GM12878 (cell line): ENCODE results near the gene ZNF124. TPM values are rescaled to one million over a fixed set of nuclear protein-coding genes. Genes with fewer than 3 reads are reported as not detected.

Source experiments
- ATAC-seq: fragments of 200-7000 bp; cut with Tn5 transposase; 3 replicates; pipeline ENCODE4 v1.9.1; 2020; ENCODE audit warnings: mild to moderate bottlenecking, moderate library complexity
- BruUV-seq: library from RNA; stranded (reverse); fragments of 400-500 nt; replicated peaks from 2 replicates; lab custom pipeline; 2021; lab: Mats Ljungman, UMichigan
- CTCF ChIA-PET: fragments of 300-600 bp; sonication (Branson Sonifier 250); formaldehyde crosslinking; extraction: SDS; loops from one replicate; lab custom pipeline; 2021; ENCODE audit warnings: inconsistent platforms; lab: Yijun Ruan, JAX
- POLR2A ChIA-PET: fragments of 350-600 bp; formaldehyde crosslinking; extraction: SDS; loops from one replicate; lab custom pipeline; 2021; ENCODE audit warnings: inconsistent platforms; lab: Charles Lee
- RAD21 ChIA-PET: fragments of 300-600 bp; sonication (Branson Sonifier 250); formaldehyde crosslinking; loops from one replicate; lab custom pipeline; 2023; ENCODE audit warnings: antibody characterized with exemption; ENCODE audit not compliant: unreplicated experiment; lab: Charles Lee
- SMC1A ChIA-PET: fragments of 300-600 bp; sonication (Branson Sonifier 250); formaldehyde crosslinking; loops from one replicate; lab custom pipeline; 2023; ENCODE audit not compliant: unreplicated experiment, uncharacterized antibody; lab: Charles Lee
- DNase-seq: peaks from one replicate; pipeline ENCODE4 v3.0.0-alpha.2; 2011; ENCODE audit warnings: low read depth, low spot score
- FAIRE-seq: peaks from 3 replicates; lab custom pipeline; 2011; peaks lifted over from hg19 to GRCh38; lab: Jason Lieb, UNC
- H2AFZ ChIP-seq: 2 replicates; pipeline ENCODE4 v1.6.0; 2011; ENCODE audit warnings: low read depth, low read length, control low read depth; ENCODE audit not compliant: control insufficient read depth
- H3K27ac ChIP-seq: 2 replicates; pipeline ENCODE4 v1.5.1; 2011; ENCODE audit warnings: control low read depth; ENCODE audit not compliant: control insufficient read depth, insufficient read depth
- H3K27me3 ChIP-seq, 2 experiments: replicated peaks in 1 of 2; 2 replicates each; pipeline versions ENCODE4 v1.6.0 to v1.6.1; 2011; ENCODE audit warnings: low read length in 1 of 2; ENCODE audit not compliant: control insufficient read depth in 2 of 2, insufficient read depth in 2 of 2
- H3K36me3 ChIP-seq, 2 experiments: 2 replicates each; pipeline ENCODE4 v1.5.1; 2011; ENCODE audit warnings: low read length in 1 of 2; ENCODE audit not compliant: control insufficient read depth in 2 of 2, insufficient read depth in 2 of 2
- H3K4me1 ChIP-seq: 2 replicates; pipeline ENCODE4 v1.6.1; 2011; ENCODE audit warnings: mild to moderate bottlenecking, low read length, moderate library complexity, mixed read lengths; ENCODE audit not compliant: control insufficient read depth, insufficient read depth
- H3K4me2 ChIP-seq: 2 replicates; pipeline ENCODE4 v1.6.0; 2011; ENCODE audit warnings: control low read depth; ENCODE audit not compliant: control insufficient read depth, insufficient read depth
- H3K4me3 ChIP-seq: fragments of 200-600 bp; sonication (generic); 2 replicates; pipeline ENCODE4 v1.5.1; 2016
- H3K79me2 ChIP-seq: 2 replicates; pipeline ENCODE4 v1.6.0; 2011; ENCODE audit warnings: low read length; ENCODE audit not compliant: control insufficient read depth, insufficient read depth
- H3K9ac ChIP-seq: 2 replicates; pipeline ENCODE4 v1.8.0; 2011; ENCODE audit warnings: low read length, control low read depth, mixed read lengths; ENCODE audit not compliant: control insufficient read depth, insufficient read depth
- H3K9me3 ChIP-seq: replicated peaks from 3 replicates; pipeline ENCODE4 v1.5.1; 2011; ENCODE audit warnings: mild to moderate bottlenecking, low read length; ENCODE audit not compliant: control insufficient read depth, insufficient read depth
- H4K20me1 ChIP-seq: 2 replicates; pipeline ENCODE4 v1.6.0; 2011; ENCODE audit not compliant: control insufficient read depth, insufficient read depth
- BCL3 ChIP-seq: IDR thresholded peaks from 2 replicates; pipeline ENCODE4 v1.6.1; 2011; ENCODE audit warnings: borderline replicate concordance, low read depth, mild to moderate bottlenecking, moderate library complexity, low read length; ENCODE audit not compliant: insufficient read depth, poor library complexity, severe bottlenecking
- BCLAF1 ChIP-seq: fragments of 450-650 bp; IDR thresholded peaks from 2 replicates; pipeline ENCODE4 v1.6.1; 2017; ENCODE audit warnings: antibody characterized with exemption, mild to moderate bottlenecking, moderate library complexity
- BRCA1 ChIP-seq: IDR thresholded peaks from 2 replicates; pipeline ENCODE4 v1.6.1; 2011; ENCODE audit warnings: low read depth, low read length, improper control_type of control experiment
- IKZF1 ChIP-seq: fragments of 450-650 bp; conservative IDR thresholded peaks from 2 replicates; pipeline ENCODE4 v1.6.1; 2017; ENCODE audit warnings: antibody characterized with exemption, mild to moderate bottlenecking
- JUNB ChIP-seq: IDR thresholded peaks from 2 replicates; pipeline ENCODE4 v1.6.1; 2016; ENCODE audit warnings: antibody characterized with exemption, mild to moderate bottlenecking
- MEF2A ChIP-seq: IDR thresholded peaks from 2 replicates; pipeline ENCODE4 v1.6.1; 2011; ENCODE audit warnings: low read depth, mild to moderate bottlenecking, low read length, moderate library complexity; ENCODE audit not compliant: insufficient read depth
- MEF2B ChIP-seq: fragments of 450-650 bp; IDR thresholded peaks from 2 replicates; pipeline ENCODE4 v1.6.1; 2018; ENCODE audit warnings: mild to moderate bottlenecking, moderate library complexity; ENCODE audit not compliant: partially characterized antibody, poor library complexity, severe bottlenecking
- MYB ChIP-seq: fragments of 150-350 bp; IDR thresholded peaks from 2 replicates; pipeline ENCODE4 v1.6.1; 2014; ENCODE audit warnings: mild to moderate bottlenecking, low read depth, low read length, borderline replicate concordance
- NFIC ChIP-seq: IDR thresholded peaks from 2 replicates; pipeline ENCODE4 v1.6.1; 2012; ENCODE audit warnings: low read depth, mild to moderate bottlenecking, inconsistent platforms, low read length, moderate library complexity
- PBX3 ChIP-seq: IDR thresholded peaks from 2 replicates; pipeline ENCODE4 v1.6.1; 2011; ENCODE audit warnings: mild to moderate bottlenecking, low read depth, low read length, moderate library complexity; ENCODE audit not compliant: insufficient replicate concordance
- POLR2AphosphoS2 ChIP-seq: IDR thresholded peaks from 2 replicates; pipeline ENCODE4 v1.6.1; 2011; ENCODE audit warnings: low read depth, mild to moderate bottlenecking, low read length, improper control_type of control experiment, moderate library complexity
- RCOR1 ChIP-seq: conservative IDR thresholded peaks from 2 replicates; pipeline ENCODE4 v1.6.1; 2012; ENCODE audit warnings: low read depth, low read length, improper control_type of control experiment
- STAT3 ChIP-seq: IDR thresholded peaks from 2 replicates; pipeline ENCODE4 v1.6.1; 2011; ENCODE audit warnings: low read depth, low read length, improper control_type of control experiment
- SUZ12 ChIP-seq: fragments of 200-600 bp; sonication (generic); IDR thresholded peaks from one replicate; pipeline ENCODE4 v1.6.1; 2018; ENCODE audit warnings: antibody characterized with exemption, mild to moderate bottlenecking; ENCODE audit not compliant: unreplicated experiment
- ZNF207 ChIP-seq: fragments of 450-650 bp; IDR thresholded peaks from 2 replicates; pipeline ENCODE4 v1.6.1; 2014; ENCODE audit warnings: antibody characterized with exemption, mild to moderate bottlenecking, borderline replicate concordance
- WGBS: methylation state at CpG from one replicate; pipeline ENCODE4 v1.1.6; 2016; ENCODE audit warnings: low lambda C conversion rate; ENCODE audit not compliant: insufficient replicate concordance, insufficient coverage; ENCODE audit errors: missing lambda C conversion rate; 5-methylcytosine and 5-hydroxymethylcytosine counted together
- in situ Hi-C: fragments of 300-500 bp; cut with MboI; formaldehyde crosslinking; loops from 9 replicates; pipeline ENCODE4 v1.14.3; 2018; ENCODE audit warnings: mixed read lengths
- intact Hi-C: fragments of 100-400 bp; cut with micrococcal nuclease; formaldehyde crosslinking; loops from one replicate; pipeline ENCODE4 v1.14.2; 2022; ENCODE audit not compliant: unreplicated experiment
- polyA plus RNA-seq, 11 experiments: library from polyadenylated mRNA; depleted of rRNA in 4 of 11; unstranded in 6 of 11; stranded (reverse) in 5 of 11; fragments of >200 nt; fragmentation: Nextera tagmentation in 4 of 11; fragmentation: Illumina TruSeq in 1 of 11; extraction: Ambion mirVana in 4 of 11; extraction: Trizol in 1 of 11; gene quantifications; 1 replicate in 1 of 11; 2 replicates in 10 of 11; pipeline versions ENCODE4 v1.2.1 to v1.2.3, GENCODE V29; 2011 to 2016; ENCODE audit warnings: inconsistent platforms in 2 of 11, missing spikeins in 2 of 11, low read depth in 1 of 11
- total RNA-seq, 4 experiments: library from RNA; depleted of rRNA in 3 of 4; stranded (reverse); fragments of >200 nt in 3 of 4; fragmentation: Illumina TruSeq in 1 of 4; extraction: Trizol in 1 of 4; gene quantifications; 2 replicates each; pipeline versions ENCODE4 v1.2.1 to v1.2.3, GENCODE V29; 2013 to 2021

ZNF124 gene
- total and polyA plus RNA-seq, 10 of the 15 experiments (the other 5 are each of a cell fraction or from before 2014, with no cell fraction given): 6.8 to 37.5 (median 12.5) TPM

DNA sequence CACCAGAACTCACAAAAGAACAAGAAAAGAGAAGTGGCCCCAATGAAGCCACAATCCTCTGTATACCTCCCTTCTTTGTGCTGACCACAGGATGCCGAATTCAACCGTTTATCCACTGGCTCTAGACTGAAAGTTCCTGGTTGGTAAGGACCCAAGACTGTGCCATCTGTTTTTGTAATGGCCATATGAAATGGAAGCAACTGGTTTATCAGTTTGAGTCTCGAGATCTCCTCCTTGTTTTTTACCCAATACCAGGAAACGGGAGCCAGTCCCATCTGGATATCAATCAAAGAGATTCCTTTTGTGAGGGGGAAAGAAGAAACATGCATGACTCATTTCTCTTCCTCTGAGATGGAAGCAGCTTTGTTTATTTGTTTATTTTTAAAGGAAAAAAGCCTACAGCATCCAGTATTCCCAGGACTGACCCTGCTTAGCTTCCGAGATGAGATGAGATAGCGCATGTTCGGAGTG, 32.4 kb upstream of the ZNF124 start (continued):
- TF ChIP-seq MYB: no peak
- no peak for TF ChIP-seq BCLAF1
- TF ChIP-seq STAT3: no peak
- TF ChIP-seq JUNB: no peak
- TF ChIP-seq MEF2A: no peak
- no peak for TF ChIP-seq NFIC
- TF ChIP-seq POLR2AphosphoS2: no peak
- no peak for TF ChIP-seq BRCA1
- no peak for TF ChIP-seq RCOR1
- TF ChIP-seq, all 136 proteins: peak for 0

- Histone ChIP-seq H3K9ac (no peak overlapping the region), H3K79me2 (peaks cover 2% of the 10 kb centered on the region; the same call in 1 of the 2 replicates), H3K27ac (no peak overlapping the region), H3K4me2 (no peak overlapping the region), H3K27me3 (no peaks in the 10 kb centered on the region), H4K20me1 (no peaks in the 10 kb centered on the region), H2AFZ (no peak overlapping the region), H3K4me3 (no peak overlapping the region), H3K4me1 (no peaks in the 10 kb centered on the region), H3K36me3 (peaks cover 2 to 23% of the 10 kb centered on the region in 2 experiments; a peak in 3 of 4 replicates), H3K9me3 (peaks cover 20% of the 10 kb centered on the region)
- ChIA-PET RAD21 (no interaction called here), CTCF (interaction anchor here (1.0 kb wide), 1 partner anchor 11 kb away, joined by 4 read pairs; no protein-coding TSS in a partner anchor), POLR2A (no interaction called here), SMC1A (interaction anchor here (1.4 kb wide), 1 partner anchor 8 kb away, joined by 3 read pairs; no protein-coding TSS in a partner anchor)
- 100% methylated on average over 3 of the region's 3 CpGs for WGBS
- FAIRE-seq (no peak), DNase-seq (no peak), ATAC-seq (no peak)
- no TSS peak for BruUV-seq
- intact Hi-C loops (no loop called here), in situ Hi-C loops (no loop called here)
- TF ChIP-seq MEF2A (no peak), IKZF1 (no peak), SUZ12 (no peak), ZNF207 (no peak), MEF2B (no peak), BCL3 (no peak), PBX3 (no peak)
These were observed 27.0 kb upstream of the ZNF124 start for GRCh38 chr1:247198781-247199180.
